Ascending aorta (tissue), 2 donors: ENCODE results near the gene WDR38. TPM values are rescaled to one million over a fixed set of nuclear protein-coding genes. Genes with fewer than 3 reads are reported as not detected.

Source experiments
- DNase-seq, 2 donors: peaks; one replicate each; pipeline ENCODE4 v3.0.0-alpha.2; 2019; ENCODE audit warnings: low spot score in 2 of 2
- H3K27ac ChIP-seq, 2 donors: fragments of 200-600 bp; sonication (generic); one replicate each; pipeline ENCODE4 v1.5.1; 2016 to 2017; ENCODE audit warnings: mild to moderate bottlenecking in 1 of 2
- H3K27me3 ChIP-seq: fragments of 200-600 bp; sonication (generic); one replicate; pipeline ENCODE4 v1.5.1; 2017
- H3K36me3 ChIP-seq, 2 donors: fragments of 200-600 bp; sonication (generic); one replicate each; pipeline ENCODE4 v1.5.1; 2016
- H3K4me1 ChIP-seq, 2 donors: fragments of 200-600 bp; sonication (generic); one replicate each; pipeline ENCODE4 v1.5.1; 2016 to 2017; ENCODE audit warnings: mild to moderate bottlenecking in 1 of 2
- H3K4me3 ChIP-seq, 2 donors: fragments of 200-600 bp; sonication (generic); one replicate each; pipeline ENCODE4 v1.5.1; 2016 to 2017; ENCODE audit warnings: mild to moderate bottlenecking in 1 of 2
- H3K9me3 ChIP-seq, 2 donors: fragments of 200-600 bp; sonication (generic); one replicate each; pipeline ENCODE4 v1.5.1; 2016
- intact Hi-C: fragments of 100-400 bp; cut with DNase I; formaldehyde crosslinking; loops from one replicate; pipeline ENCODE4 v1.15.1; 2023
- total RNA-seq: library from RNA; depleted of rRNA; stranded (reverse); fragments of >200 nt; gene quantifications from one replicate; pipeline ENCODE4 v1.1.0, GENCODE V29; 2016
- TF ChIP-seq, protein P1 (sequence below), 3 experiments: fragments of 200-600 bp in 2 of 3; fragments of 450-650 bp in 1 of 3; sonication (generic) in 2 of 3; IDR thresholded peaks; one replicate each; pipeline ENCODE4 v1.5.1; 2016 to 2019; ENCODE audit warnings: antibody characterized with exemption in 3 of 3, mild to moderate bottlenecking in 1 of 3, moderate library complexity in 1 of 3

The WDR38 gene
- total RNA-seq, 1 donor from 2014 or later: not detected

DNA sequence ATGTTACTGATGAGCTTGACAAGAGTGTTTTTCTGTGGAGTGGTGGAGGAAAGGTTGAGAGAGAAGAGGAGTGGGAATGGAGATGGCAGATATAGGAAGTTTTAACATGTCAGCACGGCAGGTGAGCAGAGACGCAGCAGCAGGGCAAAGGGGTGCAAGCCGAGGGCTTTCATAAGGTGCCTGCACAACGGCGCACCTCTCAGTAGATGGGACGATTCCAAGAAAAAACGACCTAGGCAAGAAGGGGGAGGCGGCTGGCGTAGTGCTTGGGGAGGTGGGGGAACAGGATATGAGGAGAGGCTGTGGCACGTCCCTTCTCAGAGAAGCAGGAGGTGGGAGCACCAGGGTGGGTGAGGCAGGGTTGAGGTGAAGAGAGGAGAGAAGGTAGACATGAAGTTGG, 33.2 kb downstream of the WDR38 start:
- no peak for DNase-seq
- intact Hi-C loops: no loop called here

DNA sequence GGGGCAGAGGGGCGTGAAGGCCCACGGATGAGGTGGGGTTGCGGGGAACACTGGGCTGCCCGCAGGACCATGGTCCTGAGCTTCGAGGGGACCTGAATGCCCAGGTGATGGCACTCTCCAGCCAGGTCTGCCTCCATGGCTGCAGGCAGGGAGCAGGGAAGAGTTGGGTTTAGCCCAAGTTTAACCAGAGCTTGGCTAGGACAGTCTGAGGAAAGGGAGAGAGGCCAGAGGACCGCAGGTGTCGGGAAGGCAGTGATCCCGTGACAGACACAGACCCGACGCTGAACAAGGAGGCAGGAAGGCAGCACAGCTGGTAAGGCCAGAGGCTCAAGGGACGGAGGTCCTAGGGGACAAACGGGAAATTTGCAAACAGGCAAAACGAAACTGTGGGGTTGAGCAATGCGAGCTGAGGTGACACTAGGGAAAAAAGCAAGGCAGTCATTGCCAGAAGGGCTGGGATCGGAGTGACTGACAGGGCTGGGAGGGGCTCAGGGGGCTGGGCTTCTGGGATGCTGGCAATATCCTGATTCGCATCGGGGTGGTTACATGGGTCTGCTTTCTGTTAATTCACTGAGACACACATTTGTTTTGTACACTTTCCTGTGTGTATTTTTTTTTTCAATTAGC, 33.7 kb downstream of the WDR38 start:
- intact Hi-C loops: no loop called here
- H3K9me3 ChIP-seq: no peaks in the 10 kb centered on the region
- no peak overlapping the region for H3K27ac ChIP-seq
- no peaks in the 10 kb centered on the region for H3K4me1 ChIP-seq
- TF ChIP-seq, protein P1, sequence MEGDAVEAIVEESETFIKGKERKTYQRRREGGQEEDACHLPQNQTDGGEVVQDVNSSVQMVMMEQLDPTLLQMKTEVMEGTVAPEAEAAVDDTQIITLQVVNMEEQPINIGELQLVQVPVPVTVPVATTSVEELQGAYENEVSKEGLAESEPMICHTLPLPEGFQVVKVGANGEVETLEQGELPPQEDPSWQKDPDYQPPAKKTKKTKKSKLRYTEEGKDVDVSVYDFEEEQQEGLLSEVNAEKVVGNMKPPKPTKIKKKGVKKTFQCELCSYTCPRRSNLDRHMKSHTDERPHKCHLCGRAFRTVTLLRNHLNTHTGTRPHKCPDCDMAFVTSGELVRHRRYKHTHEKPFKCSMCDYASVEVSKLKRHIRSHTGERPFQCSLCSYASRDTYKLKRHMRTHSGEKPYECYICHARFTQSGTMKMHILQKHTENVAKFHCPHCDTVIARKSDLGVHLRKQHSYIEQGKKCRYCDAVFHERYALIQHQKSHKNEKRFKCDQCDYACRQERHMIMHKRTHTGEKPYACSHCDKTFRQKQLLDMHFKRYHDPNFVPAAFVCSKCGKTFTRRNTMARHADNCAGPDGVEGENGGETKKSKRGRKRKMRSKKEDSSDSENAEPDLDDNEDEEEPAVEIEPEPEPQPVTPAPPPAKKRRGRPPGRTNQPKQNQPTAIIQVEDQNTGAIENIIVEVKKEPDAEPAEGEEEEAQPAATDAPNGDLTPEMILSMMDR (IDR thresholded peaks at IDR 0.05): no peak
- peaks cover 86 to 88% of the 10 kb centered on the region in 2 donors for H3K36me3 ChIP-seq
- DNase-seq: no peak
- no peaks in the 10 kb centered on the region for H3K27me3 ChIP-seq
- no peak overlapping the region for H3K4me3 ChIP-seq

More for the DNA sequence above, 33.2 kb downstream of the WDR38 start:
- H3K9me3 ChIP-seq: no peaks in the 10 kb centered on the region
- H3K4me3 ChIP-seq: no peak overlapping the region
- peaks cover 86% of the 10 kb centered on the region in 2 donors for H3K36me3 ChIP-seq
- no peak overlapping the region for H3K27ac ChIP-seq
- H3K27me3 ChIP-seq: no peaks in the 10 kb centered on the region
- TF ChIP-seq, protein P1 (IDR thresholded peaks at IDR 0.05): no peak
- H3K4me1 ChIP-seq: no peaks in the 10 kb centered on the region

DNA sequence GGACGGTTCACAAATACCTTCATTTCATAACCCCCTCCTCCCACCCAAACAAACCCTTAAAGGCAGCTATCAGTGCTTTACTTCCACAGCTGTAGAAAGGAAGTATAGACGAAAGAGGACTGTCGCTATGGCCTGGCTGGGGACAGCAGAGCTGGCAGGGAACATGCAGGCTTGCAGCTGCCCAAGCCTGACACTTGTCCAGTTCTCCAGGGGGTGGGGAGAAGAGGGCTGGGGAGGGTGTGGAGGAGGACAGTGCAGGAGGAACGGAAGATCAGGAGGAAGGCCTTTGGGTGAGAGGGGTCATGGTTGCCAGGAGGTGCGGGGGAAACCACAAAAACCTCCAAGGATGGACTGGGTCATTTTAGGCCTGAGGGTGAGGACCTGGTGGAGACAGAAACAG, 34.6 kb downstream of the WDR38 start:
- Histone ChIP-seq H3K27me3 (no peaks in the 10 kb centered on the region), H3K9me3 (no peaks in the 10 kb centered on the region), H3K27ac (no peak overlapping the region), H3K4me3 (no peak overlapping the region), H3K4me1 (no peaks in the 10 kb centered on the region), H3K36me3 (peaks cover 86 to 89% of the 10 kb centered on the region in 2 donors)
- no peak for DNase-seq
- intact Hi-C loops: no loop called here
- TF ChIP-seq, protein P1 (IDR thresholded peaks at IDR 0.05): no peak

DNA sequence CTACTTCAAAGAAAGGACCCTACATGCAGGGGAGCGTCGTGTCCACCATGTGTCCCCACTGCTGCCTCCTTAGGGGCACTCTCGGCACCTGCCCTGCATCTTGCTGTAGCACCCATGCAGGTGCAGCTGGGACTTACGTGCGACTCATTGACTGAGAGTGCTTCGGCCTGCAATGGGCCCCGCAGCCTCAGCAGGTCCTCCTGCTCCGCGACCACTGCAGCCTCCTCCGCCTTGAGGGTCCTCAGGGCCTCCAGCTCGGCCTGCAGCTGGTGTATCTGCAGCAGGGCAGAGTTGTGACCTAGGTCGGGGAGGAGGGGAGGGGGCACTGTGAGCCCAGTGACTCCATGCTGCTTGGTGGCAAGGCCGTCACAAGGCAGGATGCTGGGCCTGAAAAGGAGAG, 35.7 kb downstream of the WDR38 start:
- DNase-seq: no peak
- Histone ChIP-seq H3K9me3 (no peaks in the 10 kb centered on the region), H3K27ac (no peak overlapping the region), H3K4me1 (no peaks in the 10 kb centered on the region), H3K36me3 (peaks cover 83 to 87% of the 10 kb centered on the region in 2 donors), H3K4me3 (no peak overlapping the region), H3K27me3 (no peaks in the 10 kb centered on the region)
- intact Hi-C loops: no loop called here
- TF ChIP-seq, protein P1 (IDR thresholded peaks at IDR 0.05): no peak

DNA sequence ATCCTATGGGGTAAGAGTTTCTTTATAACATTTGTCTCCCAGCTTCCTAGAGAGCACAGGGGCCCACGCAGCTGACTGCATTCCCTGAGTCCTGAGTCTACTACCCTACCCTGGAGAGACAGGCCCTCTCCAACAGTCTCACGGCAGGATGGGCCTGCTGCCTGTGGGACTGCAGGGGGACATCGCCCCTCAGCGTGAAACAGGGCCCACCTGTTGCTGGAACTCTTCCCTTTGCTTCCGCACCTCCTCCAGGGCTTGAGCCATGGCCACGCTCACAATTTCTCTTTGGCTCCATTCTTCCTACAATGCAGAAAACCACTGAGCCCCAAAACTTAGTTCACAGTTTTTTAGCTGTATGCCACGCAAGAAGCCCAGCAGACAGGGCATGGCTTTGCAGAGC, 36.9 kb downstream of the WDR38 start:
- no peaks in the 10 kb centered on the region for H3K9me3 ChIP-seq
- no peak for DNase-seq
- intact Hi-C loops: no loop called here
- H3K4me1 ChIP-seq: no peaks in the 10 kb centered on the region
- no peaks in the 10 kb centered on the region for H3K27me3 ChIP-seq
- peaks cover 75 to 90% of the 10 kb centered on the region in 2 donors for H3K36me3 ChIP-seq
- no peak overlapping the region for H3K4me3 ChIP-seq
- TF ChIP-seq, protein P1 (IDR thresholded peaks at IDR 0.05): no peak
- H3K27ac ChIP-seq: no peak overlapping the region
